DMS114 treated with DMSO at 0.1 percent for 48 hours (cell line): Measurements from ENCODE around the gene MPP2.
A peak's percentile ranks its signal among the peaks of the same experiment; 100 is the strongest.
"Not testable (repeated sequence)": the region's sequence is repeated elsewhere in the genome, so short reads cannot be mapped to it uniquely, and the experiment has no call there.

ENCODE experiments used
- DNase-seq: peaks from one replicate; lab custom pipeline; 2025; ENCODE audit not compliant: unreplicated experiment; lab: John Stamatoyannopoulos, UW

MPP2 gene

GRCh38 chr17:43905400-43905984, 1.8 kb downstream of the MPP2 start:
- no peak for DNase-seq

- no peak for DNase-seq
Observed at GRCh38 chr17:43901861-43902589, 5.3 kb downstream of the MPP2 start.

GRCh38 chr17:43900858-43901754, 6.2 kb downstream of the MPP2 start:
- no peak for DNase-seq

GRCh38 chr17:43900183-43900857, 7.0 kb downstream of the MPP2 start:
- DNase-seq: peak; percentile 74

GRCh38 chr17:43898446-43898845, 8.9 kb downstream of the MPP2 start:
- DNase-seq: no peak

GRCh38 chr17:43897831-43898230, 9.5 kb downstream of the MPP2 start:
- no peak for DNase-seq

GRCh38 chr17:43894494-43894893, 12.8 kb downstream of the MPP2 start:
- not testable (repeated sequence) for DNase-seq

- DNase-seq: no peak
Observed at GRCh38 chr17:43892647-43892952, 14.7 kb downstream of the MPP2 start.

GRCh38 chr17:43891851-43892646, 15.3 kb downstream of the MPP2 start:
- DNase-seq: no peak

GRCh38 chr17:43890240-43890639, 17.1 kb downstream of the MPP2 start:
- DNase-seq: no peak

GRCh38 chr17:43888548-43888947, 18.8 kb downstream of the MPP2 start:
- DNase-seq: no peak

GRCh38 chr17:43882761-43883415, 24.4 kb downstream of the MPP2 start:
- DNase-seq: no peak

GRCh38 chr17:43881758-43882505, 25.4 kb downstream of the MPP2 start:
- DNase-seq: no peak

- DNase-seq: no peak
Observed at GRCh38 chr17:43881181-43881580, 26.2 kb downstream of the MPP2 start.

GRCh38 chr17:43880420-43880991, 26.8 kb downstream of the MPP2 start:
- no peak for DNase-seq

GRCh38 chr17:43879723-43880419, 27.5 kb downstream of the MPP2 start:
- no peak for DNase-seq

- peak; percentile 56 for DNase-seq
Observed at GRCh38 chr17:43878260-43879175, 28.8 kb downstream of the MPP2 start.
